Right lobe of liver (tissue), 6 donors: ENCODE data around the gene ENTHD1. TPM values are rescaled to one million over a fixed set of nuclear protein-coding genes. Genes with fewer than 3 reads are reported as not detected.

Source experiments
- ATAC-seq, 4 donors: fragments of 200-7000 bp; cut with Tn5 transposase; one replicate each; pipeline ENCODE4 v1.9.1; 2020; ENCODE audit warnings: mild to moderate bottlenecking in 4 of 4, moderate library complexity in 4 of 4
- DNase-seq, 3 donors: peaks; one replicate each; pipeline ENCODE4 v3.0.0-alpha.2; 2020
- H3K27ac ChIP-seq, 3 donors: fragments of 200-600 bp; one replicate each; pipeline ENCODE4 v1.8.0; 2022
- H3K27me3 ChIP-seq, 2 donors: fragments of 200-600 bp; one replicate each; pipeline ENCODE4 v1.8.0; 2022
- H3K36me3 ChIP-seq, 4 donors: fragments of 200-600 bp; sonication (generic) in 1 of 4; one replicate each; pipeline versions ENCODE4 v1.5.1 to v1.8.0; 2017 to 2022; ENCODE audit warnings: control low read depth in 1 of 4
- H3K4me1 ChIP-seq, 4 donors: fragments of 200-600 bp; sonication (generic) in 1 of 4; one replicate each; pipeline versions ENCODE4 v1.5.1 to v1.8.0; 2017 to 2022; ENCODE audit warnings: control low read depth in 1 of 4
- H3K4me3 ChIP-seq, 3 donors: fragments of 200-600 bp; one replicate each; pipeline ENCODE4 v1.8.0; 2022
- H3K9me3 ChIP-seq, 4 donors: fragments of 200-600 bp; sonication (generic) in 1 of 4; one replicate each; pipeline versions ENCODE4 v1.5.1 to v1.8.0; 2017 to 2022; ENCODE audit warnings: control low read depth in 1 of 4
- CTCF ChIP-seq, 4 donors: fragments of 200-600 bp in 3 of 4; fragments of 450-650 bp in 1 of 4; IDR thresholded peaks; one replicate each; pipeline versions ENCODE4 v1.5.1 to v1.8.0; 2016 to 2022; ENCODE audit warnings: antibody characterized with exemption in 4 of 4, mild to moderate bottlenecking in 2 of 4
- POLR2A ChIP-seq: fragments of 450-650 bp; IDR thresholded peaks from one replicate; pipeline ENCODE4 v1.6.1; 2017; ENCODE audit warnings: antibody characterized with exemption, mild to moderate bottlenecking
- WGBS: methylation state at CpG from one replicate; pipeline ENCODE4 v1.1.6; 2018; ENCODE audit warnings: low coverage, low lambda C conversion rate; ENCODE audit not compliant: insufficient coverage; ENCODE audit errors: missing lambda C conversion rate; 5-methylcytosine and 5-hydroxymethylcytosine counted together
- intact Hi-C, 2 donors: fragments of 100-400 bp; cut with DNase I; formaldehyde crosslinking; loops; one replicate each; pipeline versions ENCODE4 v1.11.2 to v1.14.1; 2022
- total RNA-seq, 6 experiments: library from RNA; depleted of rRNA in 2 of 6; stranded (reverse); fragments of >200 nt in 2 of 6; fragmentation: NEBNext Ultra II Directional in 3 of 6; extraction: Animal tissue kit (Norgen Biotek cat#: 25700) in 3 of 6; gene quantifications; one replicate each; pipeline versions ENCODE4 v1.1.0 to v1.2.4, GENCODE V29; 2016 to 2023
- donor health status: DM: no; HTN: yes; CAD: no.
- donor health status: DM: no; HTN: no; CAD: no.
- donor health status: DM: no; HTN: no; CAD: no.
- donor health status: DM: no; HTN: yes; CAD: no.
- donor health status: DM: no; HTN: yes; CAD: no.

ENTHD1 gene
- total RNA-seq, 6 experiments from 2014 or later, result not detected

GRCh38 chr22:39917197-39917643, 23.7 kb upstream of the ENTHD1 start:
- no peaks in the 10 kb centered on the region for H3K4me1 ChIP-seq
- no peak overlapping the region for H3K27ac ChIP-seq
- no peaks in the 10 kb centered on the region for H3K9me3 ChIP-seq
- ATAC-seq, result no peak
- H3K4me3 ChIP-seq, result no peak overlapping the region
- intact Hi-C loops, result no loop called here
- WGBS, result 68% methylated on average over 5 of the region's 5 CpGs
- no peak for DNase-seq
- H3K36me3 ChIP-seq, result no peaks in the 10 kb centered on the region
- no peaks in the 10 kb centered on the region for H3K27me3 ChIP-seq
- TF ChIP-seq CTCF (IDR thresholded peaks at IDR 0.05), result no peak
- TF ChIP-seq POLR2A, result no peak

GRCh38 chr22:39916496-39916895, 22.9 kb upstream of the ENTHD1 start:
- Histone ChIP-seq H3K27ac (no peak overlapping the region), H3K4me1 (no peaks in the 10 kb centered on the region), H3K36me3 (no peaks in the 10 kb centered on the region), H3K9me3 (no peaks in the 10 kb centered on the region), H3K27me3 (no peaks in the 10 kb centered on the region), H3K4me3 (no peak overlapping the region)
- no peak for TF ChIP-seq CTCF (IDR thresholded peaks at IDR 0.05)
- no peak for TF ChIP-seq POLR2A
- ATAC-seq, result no peak
- 55% methylated on average over 3 of the region's 3 CpGs for WGBS
- intact Hi-C loops, result no loop called here
- DNase-seq, result no peak

GRCh38 chr22:39915295-39915726, 21.8 kb upstream of the ENTHD1 start:
- no peak overlapping the region for H3K4me3 ChIP-seq
- H3K9me3 ChIP-seq, result no peaks in the 10 kb centered on the region
- H3K36me3 ChIP-seq, result no peaks in the 10 kb centered on the region
- WGBS, result 38% methylated on average over 4 of the region's 4 CpGs
- no peak for TF ChIP-seq CTCF (IDR thresholded peaks at IDR 0.05)
- no peak for TF ChIP-seq POLR2A
- H3K4me1 ChIP-seq, result no peaks in the 10 kb centered on the region
- no peak for DNase-seq
- intact Hi-C loops, result no loop called here
- no peak for ATAC-seq
- no peaks in the 10 kb centered on the region for H3K27me3 ChIP-seq
- no peak overlapping the region for H3K27ac ChIP-seq

- intact Hi-C loops, result no loop called here
These were observed 21.0 kb upstream of the ENTHD1 start for GRCh38 chr22:39914584-39914983.

More at GRCh38 chr22:39914584-39914983, 21.0 kb upstream of the ENTHD1 start:
- 76% methylated on average over 8 of the region's 9 CpGs for WGBS
- Histone ChIP-seq H3K27me3 (no peaks in the 10 kb centered on the region), H3K36me3 (no peaks in the 10 kb centered on the region), H3K4me3 (no peak overlapping the region), H3K27ac (no peak overlapping the region), H3K4me1 (no peaks in the 10 kb centered on the region), H3K9me3 (no peaks in the 10 kb centered on the region)
- no peak for DNase-seq
- TF ChIP-seq POLR2A (no peak), CTCF (IDR thresholded peaks at IDR 0.05) (no peak)
- ATAC-seq, result no peak
